GM12801 (cell line): Measurements from ENCODE around the gene CWF19L2.

ENCODE experiments used
- CTCF ChIP-seq: IDR thresholded peaks from one replicate; pipeline ENCODE4 v1.5.1; 2011; ENCODE audit warnings: control low read depth; ENCODE audit not compliant: insufficient read length; ENCODE audit errors: extremely low read depth

CWF19L2 gene

GRCh38 chr11:107427569-107428180, 29.9 kb downstream of the CWF19L2 start:
- TF ChIP-seq CTCF = no peak

GRCh38 chr11:107413352-107413751, 44.3 kb downstream of the CWF19L2 start:
- no peak for TF ChIP-seq CTCF

GRCh38 chr11:107408762-107409211, 48.8 kb downstream of the CWF19L2 start:
- no peak for TF ChIP-seq CTCF

GRCh38 chr11:107405260-107405659, 52.4 kb downstream of the CWF19L2 start:
- no peak for TF ChIP-seq CTCF

GRCh38 chr11:107397357-107397756, 60.3 kb downstream of the CWF19L2 start:
- TF ChIP-seq CTCF = no peak

GRCh38 chr11:107392611-107393010, 65.0 kb downstream of the CWF19L2 start:
- no peak for TF ChIP-seq CTCF

GRCh38 chr11:107387666-107388065, 70.0 kb downstream of the CWF19L2 start:
- TF ChIP-seq CTCF = no peak

- TF ChIP-seq CTCF = no peak
Observed at GRCh38 chr11:107385361-107385981, 72.2 kb downstream of the CWF19L2 start.
